Smooth muscle cell of the umbilical artery (primary cell): Measurements from ENCODE around the gene ULBP2. TPM values are rescaled to one million over a fixed set of nuclear protein-coding genes. Genes with fewer than 3 reads are reported as not detected.

ENCODE experiments used
- total RNA-seq: library from RNA; depleted of rRNA; stranded (reverse); fragments of >200 nt; gene quantifications from 2 replicates; pipeline ENCODE4 v1.2.3, GENCODE V29; 2014

Gene ULBP2
- 12.4 and 13.7 TPM in 2 replicates for total RNA-seq

GRCh38 chr6:149941583-149942460 is at the start of gene ULBP2:
ULBP2 (plus strand) TSS chr6:149942014; CDS start chr6:149942073, 59 bp downstream.

GRCh38 chr6:149897855-149898744 is 43.7 kb upstream of the ULBP2 start, which contains the start of gene RAET1E:
RAET1E (minus strand) TSS chr6:149898113; CDS start chr6:149890901, 7,212 bp downstream.

GRCh38 chr6:149922642-149923326 is 19.0 kb upstream of the ULBP2 start, which contains the start of gene RAET1G:
RAET1G (minus strand) TSS chr6:149923121; CDS start chr6:149923010, 111 bp downstream.

GRCh38 chr6:149963462-149964307 is 21.9 kb downstream of the ULBP2 start, which contains the start of gene ULBP1:
ULBP1 (plus strand) TSS chr6:149963943; CDS start chr6:149964050, 107 bp downstream.

Other genes starting within 250 kb of the ULBP2 start
- gene LATS1, start 223.9 kb upstream of the ULBP2 start, total RNA-seq: 9.8 and 12.7 TPM in 2 replicates
- 15.7 and 25.7 TPM in 2 replicates for gene NUP43, start 195.5 kb upstream of the ULBP2 start, total RNA-seq
- gene PCMT1, start 192.3 kb upstream of the ULBP2 start, total RNA-seq: 108 and 161 TPM in 2 replicates
- gene LRP11, start 77.7 kb upstream of the ULBP2 start, total RNA-seq: 119 and 130 TPM in 2 replicates
- gene RAET1E, start 43.9 kb upstream of the ULBP2 start, total RNA-seq: 0.14 TPM in 1 of 2 replicates, not detected in the other
- gene RAET1G, start 18.9 kb upstream of the ULBP2 start, total RNA-seq: 0.55 and 1.8 TPM in 2 replicates
- gene ULBP1, start 21.9 kb downstream of the ULBP2 start, total RNA-seq: under 0.01 and 0.09 TPM in 2 replicates
- gene RAET1L, start 83.5 kb downstream of the ULBP2 start, total RNA-seq: not detected in 2 replicates
- gene ULBP3, start 127.1 kb downstream of the ULBP2 start, total RNA-seq: 4.5 and 16.6 TPM in 2 replicates
- under 0.01 and 0.09 TPM in 2 replicates for gene PPP1R14C, start 201.0 kb downstream of the ULBP2 start, total RNA-seq